Sciatic nerve (tissue), 2 donors: ENCODE data around the gene SKOR2. TPM values are rescaled to one million over a fixed set of nuclear protein-coding genes. Genes with fewer than 3 reads are reported as not detected.
"Not testable (repeated sequence)": the region's sequence is repeated elsewhere in the genome, so short reads cannot be mapped to it uniquely, and the experiment has no call there.

Experiments
- ATAC-seq: fragments of 200-7000 bp; cut with Tn5 transposase; one replicate; pipeline ENCODE4 v1.9.1; 2020; ENCODE audit warnings: mild to moderate bottlenecking, moderate library complexity
- DNase-seq: peaks from one replicate; pipeline ENCODE4 v3.0.0-alpha.2; 2020; ENCODE audit warnings: low spot score
- intact Hi-C: fragments of 100-400 bp; cut with DNase I; formaldehyde crosslinking; loops from one replicate; pipeline ENCODE4 v1.14.2; 2022
- total RNA-seq: library from RNA; stranded (reverse); fragmentation: NEBNext Ultra II Directional; extraction: Animal tissue kit (Norgen Biotek cat#: 25700); gene quantifications from one replicate; pipeline ENCODE4 v1.2.1, GENCODE V29; 2021
- donor health status: DM: no; HTN: no; CAD: no.
- donor health status: DM: no; HTN: no; CAD: no.

SKOR2 gene
- total RNA-seq, 1 donor from 2014 or later: not detected

DNA sequence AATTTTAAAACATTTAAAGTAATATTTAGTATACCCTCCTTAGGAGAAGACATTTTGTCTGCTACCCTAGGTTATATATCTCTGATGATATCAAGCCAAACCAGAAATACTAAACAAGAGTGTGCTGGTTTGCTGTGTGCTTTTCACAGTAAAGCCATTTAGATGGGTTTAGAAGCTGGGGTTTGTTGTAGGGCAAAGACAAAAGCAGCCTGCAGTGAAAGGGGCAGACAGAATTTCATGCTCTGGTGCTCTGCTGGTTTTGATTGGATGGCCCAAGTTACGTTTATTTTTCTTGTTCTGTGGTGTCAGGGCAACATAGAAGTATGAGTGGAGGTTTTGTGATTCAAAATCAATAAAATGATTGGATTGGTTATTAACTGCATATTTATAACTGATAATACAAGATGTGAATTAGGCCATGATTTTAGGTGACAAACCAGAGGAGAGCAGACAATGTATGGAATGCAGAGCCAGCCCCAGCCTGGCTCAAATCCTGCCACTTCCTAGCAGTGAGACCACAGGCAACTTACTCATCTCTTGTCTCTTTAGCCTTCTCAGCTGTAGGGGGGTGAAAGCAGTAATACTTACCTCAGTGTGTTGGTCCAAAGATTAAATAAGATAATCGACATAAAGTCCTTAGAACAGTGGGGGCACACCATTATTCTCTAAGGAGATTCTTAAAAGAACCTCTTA is 44.4 kb downstream of the SKOR2 start:
- intact Hi-C loops: no loop called here
- DNase-seq: no peak
- no peak for ATAC-seq

- DNase-seq (no peak), ATAC-seq (no peak)
- intact Hi-C loops: no loop called here
These were observed 46.4 kb downstream of the SKOR2 start for GRCh38 chr18:47204908-47205522.

DNA sequence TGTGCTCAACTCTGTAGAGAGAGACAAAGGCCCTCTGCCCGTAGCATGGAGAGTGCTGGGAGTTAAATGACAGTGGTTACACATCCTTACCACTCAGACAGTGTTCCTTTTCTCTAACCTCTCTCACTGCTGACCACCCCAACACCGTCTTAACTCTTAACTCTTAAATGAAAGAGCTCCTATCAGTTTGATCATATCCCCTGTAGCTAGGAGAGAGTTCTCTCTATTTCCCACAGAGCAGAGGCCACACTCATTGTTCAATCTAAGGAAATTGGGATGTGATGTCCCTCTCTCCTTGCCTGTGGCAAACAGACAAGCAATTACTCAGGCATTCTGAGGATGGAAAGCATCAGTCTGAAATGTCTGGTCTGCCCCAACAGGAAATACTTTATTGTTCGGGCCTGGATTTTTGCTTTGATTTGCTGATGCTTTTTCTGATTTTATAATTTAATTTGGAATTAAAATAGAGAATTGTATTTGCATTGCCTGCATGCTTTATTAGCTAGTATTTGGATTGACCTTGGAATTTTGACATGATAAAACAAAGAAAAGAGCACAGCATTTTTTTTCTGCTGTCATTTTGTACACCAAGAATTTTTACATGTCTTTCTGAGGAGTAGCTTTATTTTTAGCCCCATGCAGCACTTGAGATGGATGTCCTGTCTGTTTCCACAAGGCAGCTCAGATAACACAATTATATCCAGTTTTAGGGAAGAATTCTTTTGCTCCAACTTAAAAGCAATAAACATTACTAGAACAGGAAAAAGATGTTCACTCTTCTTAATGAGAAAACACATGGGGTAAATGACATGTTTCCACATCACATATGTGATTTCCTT is 47.6 kb downstream of the SKOR2 start:
- ATAC-seq (no peak), DNase-seq (no peak)
- intact Hi-C loops: no loop called here

DNA sequence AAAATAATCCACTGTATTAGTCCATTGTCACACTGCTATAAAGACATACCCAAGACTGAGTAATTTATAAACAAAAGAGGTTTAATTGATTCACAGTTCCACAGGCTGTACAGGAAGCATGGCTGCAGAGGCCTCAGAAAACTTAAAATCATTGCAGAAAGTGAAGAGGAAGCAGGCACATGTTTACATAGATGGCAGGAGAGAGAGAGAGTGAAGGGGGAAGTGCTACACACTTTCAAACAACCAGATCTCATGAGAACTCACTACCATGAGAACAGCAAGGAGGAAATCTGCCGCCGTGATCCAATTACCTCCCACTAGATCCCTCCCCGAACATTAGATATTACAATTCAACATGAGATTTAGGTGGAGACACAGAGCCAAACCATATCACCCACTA is 55.5 kb downstream of the SKOR2 start:
- intact Hi-C loops, DNase-seq, ATAC-seq: not testable (repeated sequence)

DNA sequence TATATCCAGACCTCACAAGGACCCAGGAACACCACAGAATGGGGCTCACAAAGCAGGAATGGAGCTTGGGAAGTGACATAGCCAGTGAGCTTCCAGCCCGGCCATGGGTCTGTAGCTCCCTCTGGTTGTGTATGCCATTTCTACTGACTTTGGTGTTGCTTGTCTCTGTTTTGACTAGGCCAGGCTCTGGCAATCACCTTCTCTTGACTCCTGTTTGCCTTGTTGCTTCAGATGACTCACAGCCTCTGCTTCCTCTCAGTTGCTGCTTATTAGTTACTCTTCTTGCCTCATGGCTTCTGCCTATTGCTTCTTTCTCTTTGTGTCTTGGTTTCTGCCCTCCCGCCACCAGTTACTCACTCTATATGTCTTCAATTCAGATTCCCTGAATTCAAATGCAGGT is 59.5 kb downstream of the SKOR2 start:
- DNase-seq: no peak
- ATAC-seq: no peak
- intact Hi-C loops: no loop called here

DNA sequence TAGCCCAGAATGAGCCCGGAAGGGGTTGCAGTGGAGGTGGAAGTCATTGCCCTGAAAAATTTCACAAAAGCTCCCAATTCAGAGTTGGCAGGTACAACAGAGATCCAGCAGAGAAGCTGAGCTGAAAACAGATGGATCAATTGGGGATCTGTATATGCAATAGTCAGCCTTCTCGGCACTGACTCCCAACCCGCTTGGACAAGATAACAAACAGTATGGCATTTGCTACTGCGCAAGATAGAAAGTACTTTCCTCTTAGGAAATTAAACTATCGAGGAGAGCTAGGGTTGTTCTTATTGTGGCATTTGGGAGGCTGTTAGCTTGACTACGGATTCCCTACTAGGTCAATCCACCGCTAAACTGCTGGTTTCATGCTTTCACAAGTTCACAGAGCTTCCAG is 63.7 kb downstream of the SKOR2 start:
- no peak for ATAC-seq
- no peak for DNase-seq
- intact Hi-C loops: no loop called here

DNA sequence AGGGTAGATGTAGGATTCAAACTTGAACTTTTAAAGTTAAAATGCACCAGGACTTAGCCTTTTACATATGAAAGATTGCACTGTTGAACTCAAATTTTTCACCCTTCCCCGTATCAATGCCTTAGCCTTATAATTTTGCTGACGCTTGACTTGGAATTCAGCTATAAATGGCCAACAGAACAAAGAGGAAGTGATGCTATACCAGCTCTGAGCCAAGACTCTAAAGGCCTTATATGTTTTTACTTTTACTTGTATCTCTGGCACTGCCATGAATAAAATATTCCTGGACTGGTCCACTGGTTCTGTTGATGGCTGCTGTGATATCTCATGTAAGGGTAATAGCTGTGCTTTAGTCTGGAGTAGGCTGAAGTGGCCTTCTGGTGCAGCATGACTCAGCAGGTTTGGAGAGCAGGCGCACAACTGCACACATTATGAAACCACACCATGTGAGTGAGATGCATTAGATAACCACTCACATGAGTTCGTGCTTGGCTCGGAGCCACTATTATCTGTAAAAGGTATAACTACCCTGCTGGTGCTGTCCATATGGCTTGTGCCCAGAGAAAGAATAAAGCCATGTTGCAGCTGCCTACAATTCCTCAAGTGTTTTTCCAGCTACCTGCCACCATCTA is 66.9 kb downstream of the SKOR2 start:
- no peak for ATAC-seq
- no peak for DNase-seq
- intact Hi-C loops: no loop called here

DNA sequence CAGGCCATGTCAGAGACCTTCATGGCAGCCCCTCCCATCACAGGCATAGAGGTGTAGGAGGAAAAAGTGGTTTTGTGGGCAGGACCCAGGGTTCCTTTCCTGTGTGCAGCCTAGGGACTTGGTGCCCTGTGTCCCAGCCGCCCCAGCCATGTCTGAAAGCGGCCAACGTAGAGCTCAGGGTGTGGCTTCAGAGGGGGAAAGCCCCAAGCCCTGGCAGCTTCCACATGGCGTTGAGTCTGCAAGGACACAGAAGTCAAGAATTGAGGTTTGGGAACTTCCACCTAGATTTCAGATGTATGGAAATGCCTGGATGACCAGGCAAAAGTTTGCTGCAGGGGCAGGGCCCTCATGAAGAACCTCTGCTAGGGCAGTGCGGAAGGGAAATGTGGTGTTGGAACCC is 69.3 kb downstream of the SKOR2 start:
- DNase-seq, intact Hi-C loops: not testable (repeated sequence)

GRCh38 chr18:47180765-47181164 is 70.7 kb downstream of the SKOR2 start:
- ATAC-seq (no peak), DNase-seq (no peak)
- intact Hi-C loops: no loop called here

More for the DNA sequence above, 69.3 kb downstream of the SKOR2 start:
- not testable (repeated sequence) for ATAC-seq

- ATAC-seq: no peak
- intact Hi-C loops: no loop called here
- DNase-seq: no peak
These were observed 71.9 kb downstream of the SKOR2 start for GRCh38 chr18:47179520-47179919.

- DNase-seq (peak; percentile 95), ATAC-seq (peak; percentile 98)
- intact Hi-C loops: no loop called here
These were observed 75.4 kb downstream of the SKOR2 start, which contains the start of gene IER3IP1 for GRCh38 chr18:47175898-47176575. Gene IER3IP1, minus strand, starts transcription at chr18:47176364. Its CDS starts 87 bp downstream, at chr18:47176277.

DNA sequence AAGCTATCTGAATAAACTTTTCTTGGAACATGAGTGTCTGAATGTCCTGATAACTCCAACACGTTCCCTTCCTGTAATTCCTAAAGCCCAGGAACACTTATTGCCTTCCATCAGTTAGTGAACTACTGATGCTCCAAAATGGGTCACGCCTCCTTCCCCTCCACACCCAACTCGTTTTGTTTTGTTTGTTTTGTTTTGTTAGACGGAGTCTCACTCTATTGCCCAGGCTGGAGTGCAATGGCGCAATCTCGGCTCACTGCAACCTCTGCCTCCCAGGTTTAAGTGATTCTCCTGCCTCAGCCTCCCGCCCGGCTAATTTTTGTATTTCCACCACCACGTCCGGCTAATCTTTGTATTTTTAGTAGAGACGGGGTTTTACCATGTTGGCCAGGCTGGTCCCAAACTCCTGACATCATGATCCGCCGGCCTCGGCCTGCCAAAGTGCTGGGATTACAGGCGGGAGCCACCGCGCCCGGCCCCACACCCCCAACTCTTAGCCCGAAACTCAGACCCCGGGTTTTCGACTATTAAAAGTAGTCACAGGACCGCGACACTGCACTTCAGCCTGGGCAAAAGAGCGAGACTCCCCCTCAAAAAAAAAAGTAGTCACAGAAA is 76.1 kb downstream of the SKOR2 start:
- ATAC-seq: peak; percentile 45
- no peak for DNase-seq
- intact Hi-C loops: no loop called here

GRCh38 chr18:47174545-47175116 is 76.8 kb downstream of the SKOR2 start:
- DNase-seq: no peak
- intact Hi-C loops: no loop called here
- ATAC-seq: no peak

- intact Hi-C loops: no loop called here
- DNase-seq (no peak), ATAC-seq (no peak)
These were observed 79.0 kb downstream of the SKOR2 start for GRCh38 chr18:47172476-47172875.

- intact Hi-C loops: no loop called here
- DNase-seq (no peak), ATAC-seq (no peak)
These were observed 82.5 kb downstream of the SKOR2 start for GRCh38 chr18:47168913-47169312.

GRCh38 chr18:47168509-47168908 is 83.0 kb downstream of the SKOR2 start:
- intact Hi-C loops: no loop called here
- DNase-seq: no peak
- no peak for ATAC-seq

DNA sequence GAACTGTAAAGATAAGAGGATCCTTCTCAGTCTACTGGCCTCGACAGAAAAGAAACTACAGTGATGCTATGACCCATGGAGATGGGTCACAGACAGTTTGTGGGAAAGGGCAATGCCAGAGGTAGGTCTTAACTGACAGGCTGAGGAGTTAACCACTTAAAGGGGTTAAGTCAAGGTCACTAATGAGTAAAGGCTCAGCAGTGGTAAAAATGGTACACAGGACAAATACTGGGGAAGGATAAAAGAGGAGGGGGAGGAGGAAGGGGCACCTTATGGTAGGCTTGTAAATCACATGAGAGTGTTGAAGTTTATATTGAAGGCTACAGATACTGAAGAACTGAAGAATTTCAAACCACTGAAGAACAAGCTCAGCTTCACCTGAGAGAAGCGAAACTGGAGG is 85.2 kb downstream of the SKOR2 start:
- ATAC-seq (no peak), DNase-seq (no peak)
- intact Hi-C loops: no loop called here

DNA sequence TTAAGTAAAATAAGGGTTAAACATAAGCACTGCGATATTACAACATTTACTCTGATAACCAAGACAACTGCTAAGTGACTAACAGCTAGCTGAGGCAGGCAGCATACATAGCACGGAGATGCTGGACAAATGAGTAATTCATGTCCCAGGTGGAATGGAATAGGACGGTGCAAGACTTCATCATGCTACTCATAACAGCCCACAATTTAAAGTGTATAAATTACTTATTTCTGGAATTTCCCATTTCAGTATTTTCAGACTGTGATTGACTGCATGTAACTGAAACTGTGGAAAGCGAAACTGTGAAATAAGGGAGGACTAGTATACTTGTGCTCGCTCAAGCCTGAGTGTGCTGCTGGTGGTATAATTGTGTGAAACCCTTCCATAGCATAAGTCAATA is 88.2 kb downstream of the SKOR2 start:
- no peak for DNase-seq
- ATAC-seq: no peak
- intact Hi-C loops: no loop called here
